Fibroblast of mammary gland (primary cell): Measurements from ENCODE around the gene COL4A6.

Experiments
- DNase-seq: peaks from one replicate; pipeline ENCODE4 v3.0.0-alpha.2; 2010; ENCODE audit warnings: low read depth
- H3K4me3 ChIP-seq: 2 replicates; pipeline ENCODE4 v1.5.1; 2011; ENCODE audit warnings: low read depth, mild to moderate bottlenecking, low read length, moderate library complexity; ENCODE audit not compliant: control insufficient read depth
- CTCF ChIP-seq: conservative IDR thresholded peaks from 2 replicates; pipeline ENCODE4 v1.5.1; 2011; ENCODE audit warnings: low read depth, low read length, inconsistent platforms; ENCODE audit not compliant: control insufficient read depth, insufficient read depth

COL4A6 gene

GRCh38 chrX:108132876-108133275, 305.3 kb downstream of the COL4A6 start:
- no peak for DNase-seq
- no peak overlapping the region for H3K4me3 ChIP-seq
- no peak for TF ChIP-seq CTCF

- H3K4me3 ChIP-seq: no peak overlapping the region
- TF ChIP-seq CTCF: no peak
- DNase-seq: no peak
Observed at GRCh38 chrX:108132034-108132433, 306.2 kb downstream of the COL4A6 start.

- H3K4me3 ChIP-seq: no peak overlapping the region
- no peak for TF ChIP-seq CTCF
- DNase-seq: no peak
Observed at GRCh38 chrX:108131471-108131870, 306.8 kb downstream of the COL4A6 start.

- H3K4me3 ChIP-seq: no peak overlapping the region
- no peak for DNase-seq
- no peak for TF ChIP-seq CTCF
Observed at GRCh38 chrX:108130889-108131288, 307.3 kb downstream of the COL4A6 start.

GRCh38 chrX:108127152-108127551, 311.1 kb downstream of the COL4A6 start:
- no peak for DNase-seq
- H3K4me3 ChIP-seq: no peak overlapping the region
- TF ChIP-seq CTCF: no peak

- DNase-seq: no peak
- H3K4me3 ChIP-seq: no peak overlapping the region
- no peak for TF ChIP-seq CTCF
Observed at GRCh38 chrX:108126661-108127060, 311.6 kb downstream of the COL4A6 start.

- TF ChIP-seq CTCF: no peak
- DNase-seq: no peak
- no peak overlapping the region for H3K4me3 ChIP-seq
Observed at GRCh38 chrX:108123591-108124366, 314.4 kb downstream of the COL4A6 start.
